Adrenal gland (tissue), 12 donors: ENCODE data around the gene ZNF740. TPM values are rescaled to one million over a fixed set of nuclear protein-coding genes. Genes with fewer than 3 reads are reported as not detected.

Experiments used
- DNase-seq, 7 donors: peaks; one replicate each; pipeline ENCODE4 v3.0.0-alpha.2; 2019 to 2020
- H3K27ac ChIP-seq, 5 donors: fragments of 200-600 bp; sonication (generic) in 4 of 5; 1 replicate in 3 of 5; 2 replicates in 2 of 5; pipeline versions ENCODE4 v1.5.1 to v1.8.0; 2016 to 2020; ENCODE audit warnings: mild to moderate bottlenecking in 1 of 5
- H3K27me3 ChIP-seq: fragments of 200-600 bp; 2 replicates; pipeline ENCODE4 v1.8.0; 2021
- H3K36me3 ChIP-seq, 2 donors: fragments of 200-600 bp; replicated peaks in 1 of 2; 1 replicate in 1 of 2; 2 replicates in 1 of 2; pipeline versions ENCODE4 v1.5.1 to v1.8.0; 2018 to 2022
- H3K4me1 ChIP-seq, 2 donors: fragments of 200-600 bp; replicated peaks in 1 of 2; 1 replicate in 1 of 2; 2 replicates in 1 of 2; pipeline versions ENCODE4 v1.5.1 to v1.8.0; 2018 to 2021
- H3K4me3 ChIP-seq, 4 donors: fragments of 200-600 bp; sonication (generic) in 3 of 4; one replicate each; pipeline ENCODE4 v1.5.1; 2016 to 2018
- H3K9me3 ChIP-seq, 3 donors: fragments of 200-600 bp; sonication (generic) in 1 of 3; replicated peaks in 1 of 3; 1 replicate in 2 of 3; 2 replicates in 1 of 3; pipeline versions ENCODE4 v1.5.1 to v1.8.0; 2016 to 2021
- POLR2A ChIP-seq, 2 donors: fragments of 450-650 bp; IDR thresholded peaks; one replicate each; pipeline ENCODE4 v1.6.1; 2017; ENCODE audit warnings: antibody characterized with exemption in 2 of 2, mild to moderate bottlenecking in 2 of 2, moderate library complexity in 1 of 2
- WGBS, 4 donors: extraction: QIAGEN DNeasy Blood & Tissue Kit in 2 of 4; methylation state at CpG; one replicate each; pipeline versions ENCODE4 v1.1.5 to v1.1.7; 2013 to 2017; 5-methylcytosine and 5-hydroxymethylcytosine counted together
- intact Hi-C, 2 donors: fragments of 100-400 bp; cut with DNase I; formaldehyde crosslinking; loops; one replicate each; pipeline versions ENCODE4 v1.14.1 to v1.15.0; 2022 to 2023
- polyA plus RNA-seq, 3 donors: library from polyadenylated mRNA; stranded (reverse); fragments of 200-250 nt in 2 of 3; fragments of 350-450 nt in 1 of 3; fragmentation: Illumina TruSeq in 1 of 3; extraction: RNeasy Lipid Tissue Mini Kit (QIAGEN cat#74804) in 1 of 3; gene quantifications; one replicate each; pipeline ENCODE4 v1.2.3, GENCODE V29; 2013 to 2014
- total RNA-seq, 9 donors: library from RNA; depleted of rRNA in 4 of 9; stranded (reverse); fragments of >200 nt in 4 of 9; fragments of 120-200 nt in 1 of 9; fragmentation: NEBNext Ultra II Directional in 1 of 9; extraction: Animal tissue kit (Norgen Biotek cat#: 25700) in 1 of 9; gene quantifications; one replicate each; pipeline versions ENCODE4 v1.1.0 to v1.2.4, GENCODE V29; 2013 to 2023
- TF ChIP-seq, protein P1 (sequence below), 6 experiments: fragments of 450-650 bp in 4 of 6; fragments of 200-600 bp in 2 of 6; sonication (generic) in 1 of 6; IDR thresholded peaks; 1 replicate in 5 of 6; 2 replicates in 1 of 6; pipeline versions ENCODE4 v1.5.1 to v1.8.0; 2016 to 2021; ENCODE audit warnings: antibody characterized with exemption in 6 of 6, mild to moderate bottlenecking in 2 of 6, moderate library complexity in 1 of 6
- donor health status: healthy with polysubstance abuse.
- donor health status: Bipolar disorder and iron deficiency.
- donor health status: DM: yes; HTN: yes; CAD: no.
- donor health status: DM: no; HTN: no; CAD: no.
- donor health status: DM: no; HTN: no; CAD: no.
- donor health status: DM: yes; HTN: yes; CAD: no.

ZNF740 gene
- total and polyA plus RNA-seq, 12 donors, result 6.6 to 61.0 (median 14.0) TPM

DNA sequence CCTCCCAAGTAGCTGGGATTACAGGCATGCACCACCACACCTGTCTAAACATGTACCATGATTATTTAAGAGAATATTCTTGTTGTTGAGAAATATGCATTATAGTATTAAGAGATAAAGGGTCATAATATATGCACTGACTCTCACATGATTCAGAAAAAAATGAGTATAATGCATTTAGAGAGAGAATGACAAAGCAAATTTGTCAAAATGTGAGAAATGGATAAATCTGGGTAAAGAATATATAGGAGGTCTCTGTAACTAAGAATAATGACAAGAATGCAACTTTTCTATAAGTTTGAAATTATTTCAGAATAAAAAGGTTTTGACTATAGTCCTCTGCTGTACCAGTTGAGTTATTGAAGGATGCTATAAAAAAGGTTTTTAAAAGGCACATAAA is 28.1 kb upstream of the ZNF740 start:
- Histone ChIP-seq H3K4me3 (no peak overlapping the region), H3K4me1 (no peaks in the 10 kb centered on the region), H3K27ac (no peak overlapping the region), H3K9me3 (no peaks in the 10 kb centered on the region), H3K36me3 (no peaks in the 10 kb centered on the region), H3K27me3 (no peaks in the 10 kb centered on the region)
- intact Hi-C loops, result no loop called here
- TF ChIP-seq, protein P1, sequence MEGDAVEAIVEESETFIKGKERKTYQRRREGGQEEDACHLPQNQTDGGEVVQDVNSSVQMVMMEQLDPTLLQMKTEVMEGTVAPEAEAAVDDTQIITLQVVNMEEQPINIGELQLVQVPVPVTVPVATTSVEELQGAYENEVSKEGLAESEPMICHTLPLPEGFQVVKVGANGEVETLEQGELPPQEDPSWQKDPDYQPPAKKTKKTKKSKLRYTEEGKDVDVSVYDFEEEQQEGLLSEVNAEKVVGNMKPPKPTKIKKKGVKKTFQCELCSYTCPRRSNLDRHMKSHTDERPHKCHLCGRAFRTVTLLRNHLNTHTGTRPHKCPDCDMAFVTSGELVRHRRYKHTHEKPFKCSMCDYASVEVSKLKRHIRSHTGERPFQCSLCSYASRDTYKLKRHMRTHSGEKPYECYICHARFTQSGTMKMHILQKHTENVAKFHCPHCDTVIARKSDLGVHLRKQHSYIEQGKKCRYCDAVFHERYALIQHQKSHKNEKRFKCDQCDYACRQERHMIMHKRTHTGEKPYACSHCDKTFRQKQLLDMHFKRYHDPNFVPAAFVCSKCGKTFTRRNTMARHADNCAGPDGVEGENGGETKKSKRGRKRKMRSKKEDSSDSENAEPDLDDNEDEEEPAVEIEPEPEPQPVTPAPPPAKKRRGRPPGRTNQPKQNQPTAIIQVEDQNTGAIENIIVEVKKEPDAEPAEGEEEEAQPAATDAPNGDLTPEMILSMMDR (IDR thresholded peaks at IDR 0.05), result no peak
- TF ChIP-seq POLR2A (IDR thresholded peaks at IDR 0.05), result no peak
- no peak for DNase-seq

DNA sequence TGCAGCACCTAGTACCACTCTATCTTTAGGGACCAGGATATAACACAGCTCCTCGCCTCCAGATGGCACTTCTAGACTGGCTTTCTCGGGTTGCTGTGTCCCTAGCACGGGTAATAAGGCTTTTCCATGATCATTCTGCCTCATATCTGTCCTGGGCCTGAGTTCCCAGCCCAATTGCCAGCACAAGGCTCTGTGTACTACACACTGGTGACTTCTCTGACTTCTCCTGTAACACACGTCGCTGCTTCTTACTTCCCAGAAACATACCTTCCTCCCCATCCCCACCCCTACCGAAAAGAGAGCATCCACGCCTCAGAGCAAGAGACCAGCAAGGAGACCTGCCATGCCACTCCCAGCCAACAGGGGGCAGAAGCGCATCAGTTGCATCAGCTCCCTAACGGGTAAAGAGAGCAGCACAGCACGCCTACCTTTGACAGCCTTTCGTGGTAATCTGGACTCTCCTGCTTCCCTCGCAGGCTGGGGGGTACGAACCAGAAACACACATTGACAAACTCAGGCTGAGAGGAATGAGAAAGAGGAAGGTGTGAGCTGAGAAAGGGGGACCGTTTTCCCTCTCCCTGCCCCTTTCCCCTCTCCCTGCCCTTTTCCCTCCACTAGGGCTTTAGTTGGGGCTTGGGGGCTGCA is 21.2 kb upstream of the ZNF740 start:
- no peaks in the 10 kb centered on the region for H3K36me3 ChIP-seq
- no peaks in the 10 kb centered on the region for H3K9me3 ChIP-seq
- no peak overlapping the region for H3K4me3 ChIP-seq
- H3K27me3 ChIP-seq, result no peaks in the 10 kb centered on the region
- intact Hi-C loops, result no loop called here
- peak; percentile 80 to 96 (median 87) for DNase-seq
- no peak for TF ChIP-seq POLR2A (IDR thresholded peaks at IDR 0.05)
- TF ChIP-seq, protein P1 (IDR thresholded peaks at IDR 0.05), result peak; percentile 93 to 99 (median 97)
- no peak overlapping the region for H3K27ac ChIP-seq
- H3K4me1 ChIP-seq, result peaks cover 0 to 3% of the 10 kb centered on the region in 2 donors
- 8 to 17% (median 14%) methylated on average over 9 to 14 of the region's 14 CpGs for WGBS, 4 donors

DNA sequence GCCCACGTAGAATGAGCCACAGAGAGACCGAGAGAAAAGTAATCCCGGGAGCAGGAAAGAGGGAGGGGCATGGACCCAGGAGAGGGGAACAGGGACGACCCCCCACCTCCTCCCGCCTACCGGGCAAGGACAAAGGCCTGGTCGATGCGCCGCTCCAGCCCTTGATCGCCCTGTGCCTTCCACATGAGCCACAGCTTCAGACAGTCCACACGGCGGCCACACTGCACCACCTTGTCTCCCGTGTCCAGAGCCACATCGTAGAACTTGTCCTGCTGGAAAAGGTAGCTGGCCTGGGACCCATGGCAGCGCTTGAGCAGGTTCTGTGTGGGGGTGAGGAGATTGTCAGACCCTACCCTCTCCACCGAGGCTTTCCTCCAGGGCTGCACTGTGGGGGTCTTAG is 20.5 kb upstream of the ZNF740 start:
- no peaks in the 10 kb centered on the region for H3K36me3 ChIP-seq
- H3K4me1 ChIP-seq, result peaks cover 0 to 3% of the 10 kb centered on the region in 2 donors
- H3K27ac ChIP-seq, result no peak overlapping the region
- no peaks in the 10 kb centered on the region for H3K27me3 ChIP-seq
- intact Hi-C loops, result loop anchor here (2.0 to 5.0 kb wide), 2 partner anchors 37 to 39 kb away; no protein-coding TSS in a partner anchor
- H3K9me3 ChIP-seq, result no peaks in the 10 kb centered on the region
- no peak overlapping the region for H3K4me3 ChIP-seq
- WGBS, 4 donors, result 84 to 93% (median 89%) methylated on average over 16 of the region's 16 CpGs
- TF ChIP-seq, protein P1 (IDR thresholded peaks at IDR 0.05), result no peak
- no peak for TF ChIP-seq POLR2A (IDR thresholded peaks at IDR 0.05)
- DNase-seq, result no peak

DNA sequence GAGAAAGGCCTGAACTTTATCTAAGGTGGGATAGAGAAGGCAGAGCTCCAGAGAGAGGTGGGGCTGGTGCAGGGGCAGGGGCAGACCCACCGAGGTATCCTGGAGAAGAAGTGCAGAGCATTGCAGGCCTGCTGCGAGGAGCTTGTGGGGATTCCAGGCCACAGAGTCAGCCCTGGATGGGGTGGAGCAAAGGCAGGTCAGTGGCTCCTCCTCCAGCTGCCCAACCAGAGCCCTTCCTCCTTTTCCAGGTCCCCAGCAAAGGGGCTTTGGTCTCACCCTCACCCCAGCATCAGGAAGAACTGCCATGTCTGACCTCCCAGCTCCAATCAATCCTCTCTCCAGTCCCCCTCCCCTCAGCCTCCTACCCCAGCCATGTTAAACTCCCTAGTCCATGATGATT is 19.8 kb upstream of the ZNF740 start:
- Histone ChIP-seq H3K4me3 (no peak overlapping the region), H3K4me1 (peaks cover 0 to 3% of the 10 kb centered on the region in 2 donors), H3K9me3 (no peaks in the 10 kb centered on the region), H3K36me3 (no peaks in the 10 kb centered on the region), H3K27me3 (no peaks in the 10 kb centered on the region), H3K27ac (no peak overlapping the region)
- no peak for DNase-seq
- intact Hi-C loops, result loop anchor here (2.0 to 5.0 kb wide), 2 partner anchors 37 to 38 kb away; no protein-coding TSS in a partner anchor
- TF ChIP-seq POLR2A (IDR thresholded peaks at IDR 0.05), result no peak
- TF ChIP-seq, protein P1 (IDR thresholded peaks at IDR 0.05), result no peak
- WGBS, 4 donors, result 75 to 92% (median 81%) methylated on average over 2 of the region's 2 CpGs
